ENCODE results near the gene CCL14.
"Not testable (repeated sequence)": the region's sequence is repeated elsewhere in the genome, so short reads cannot be mapped to it uniquely, and the experiment has no call there.

Gene CCL14

GRCh38 chr17:35942588-35943186 lies 43.8 kb downstream of the CCL14 start:
- DNase-seq (ENCODE audit: low spot score), result no peak

DNA sequence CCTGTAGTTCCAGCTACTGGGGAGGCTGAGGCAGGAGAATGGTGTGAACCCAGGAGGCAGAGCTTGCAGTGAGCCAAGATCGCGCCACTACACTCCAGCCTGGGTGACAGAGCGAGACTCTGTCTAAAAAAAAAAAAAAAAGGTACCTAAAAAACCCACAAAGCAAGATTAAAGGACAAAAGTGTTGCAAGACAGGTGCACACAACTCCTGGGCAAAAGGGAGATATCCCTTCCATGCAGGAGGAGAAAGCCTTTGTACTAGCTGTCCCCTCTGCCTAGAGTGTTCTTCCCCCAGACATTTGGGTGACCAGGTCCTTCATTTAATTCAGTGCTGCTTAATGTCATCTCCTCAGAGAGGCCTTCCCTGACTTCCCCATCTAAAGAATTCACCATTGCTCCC lies 48.0 kb downstream of the CCL14 start:
- DNase-seq (ENCODE audit: low spot score), result not testable (repeated sequence)

DNA sequence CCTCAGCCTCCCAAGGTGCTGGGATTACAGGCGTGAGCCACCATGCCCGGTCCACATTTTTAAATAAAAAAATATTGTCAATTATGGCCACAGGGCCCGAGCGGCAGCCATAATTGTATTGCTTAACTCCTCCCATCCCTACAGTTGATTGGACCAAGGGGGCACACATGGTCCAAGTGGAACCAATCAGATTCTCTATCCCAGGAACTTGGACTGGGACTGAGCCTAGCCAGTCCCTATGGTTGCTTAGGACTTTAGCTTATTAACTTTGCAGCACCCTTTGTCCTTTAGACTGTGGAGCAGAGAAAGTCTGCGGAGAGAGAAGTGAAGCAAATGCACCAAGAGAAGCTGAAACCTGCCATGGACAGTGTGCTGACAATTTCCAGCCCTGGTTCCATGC lies 50.5 kb downstream of the CCL14 start:
- no peak for DNase-seq (ENCODE audit: low spot score)

- DNase-seq (ENCODE audit: low spot score), result no peak
Measured at GRCh38 chr17:35934760-35935159, 51.8 kb downstream of the CCL14 start.

All from CD4-positive, alpha-beta T cell treated with Interleukin-15 for 4 hours (primary cell).